IPS-11a (cell line): ENCODE data around the gene SMAD5.

Experiments
- H3K4me3 ChIP-seq: one replicate; pipeline ENCODE4 v1.5.1; 2013; ENCODE audit warnings: low read depth, low read length, control low read depth

Gene SMAD5

GRCh38 chr5:136153581-136154236, 21.1 kb downstream of the SMAD5 start:
- no peak overlapping the region for H3K4me3 ChIP-seq

GRCh38 chr5:136155078-136155477, 22.4 kb downstream of the SMAD5 start:
- H3K4me3 ChIP-seq, result no peak overlapping the region

GRCh38 chr5:136155761-136156160, 23.1 kb downstream of the SMAD5 start:
- no peak overlapping the region for H3K4me3 ChIP-seq

- no peak overlapping the region for H3K4me3 ChIP-seq
These were observed 24.9 kb downstream of the SMAD5 start for GRCh38 chr5:136157514-136157913.

- H3K4me3 ChIP-seq, result no peak overlapping the region
These were observed 26.8 kb downstream of the SMAD5 start for GRCh38 chr5:136159457-136159856.

GRCh38 chr5:136162008-136162407, 29.4 kb downstream of the SMAD5 start:
- H3K4me3 ChIP-seq, result no peak overlapping the region

- no peak overlapping the region for H3K4me3 ChIP-seq
These were observed 31.6 kb downstream of the SMAD5 start for GRCh38 chr5:136164226-136164625.

- H3K4me3 ChIP-seq, result no peak overlapping the region
These were observed 34.3 kb downstream of the SMAD5 start for GRCh38 chr5:136166909-136167308.

- no peak overlapping the region for H3K4me3 ChIP-seq
These were observed 36.6 kb downstream of the SMAD5 start for GRCh38 chr5:136169218-136169617.

- no peak overlapping the region for H3K4me3 ChIP-seq
These were observed 41.5 kb downstream of the SMAD5 start for GRCh38 chr5:136174021-136174659.

GRCh38 chr5:136182618-136183017, 50.0 kb downstream of the SMAD5 start:
- H3K4me3 ChIP-seq, result no peak overlapping the region

- H3K4me3 ChIP-seq, result no peak overlapping the region
These were observed 53.5 kb downstream of the SMAD5 start for GRCh38 chr5:136185974-136186665.

- H3K4me3 ChIP-seq, result no peak overlapping the region
These were observed 54.2 kb downstream of the SMAD5 start for GRCh38 chr5:136186796-136187195.

GRCh38 chr5:136188859-136189258, 56.2 kb downstream of the SMAD5 start:
- H3K4me3 ChIP-seq, result no peak overlapping the region

GRCh38 chr5:136190091-136190720, 57.6 kb downstream of the SMAD5 start:
- no peak overlapping the region for H3K4me3 ChIP-seq

- H3K4me3 ChIP-seq, result no peak overlapping the region
These were observed 58.3 kb downstream of the SMAD5 start for GRCh38 chr5:136190904-136191303.

GRCh38 chr5:136191304-136192014, 58.8 kb downstream of the SMAD5 start:
- H3K4me3 ChIP-seq, result peak overlapping the region; percentile 34

- peak overlapping the region; percentile 34 for H3K4me3 ChIP-seq
These were observed 59.4 kb downstream of the SMAD5 start for GRCh38 chr5:136192015-136192525.

GRCh38 chr5:136192526-136193321, 60.1 kb downstream of the SMAD5 start, which contains the start of gene SMIM32:
Gene SMIM32, minus strand, starts transcription at chr5:136193162. Its CDS starts 638 bp downstream, at chr5:136192524.
- peak within 1 kb of the TSS; percentile 34 for H3K4me3 ChIP-seq
